HL-60/S4 (cell line): ENCODE measurements around the gene DHDDS.
"Not testable (repeated sequence)": the region's sequence is repeated elsewhere in the genome, so short reads cannot be mapped to it uniquely, and the experiment has no call there.

Experiments used
- in situ Hi-C: fragments of 300-500 bp; cut with MboI; formaldehyde crosslinking; loops from 2 replicates; pipeline ENCODE4 v1.14.3; 2022; ENCODE audit warnings: low sequenced_read_pairs

The DHDDS gene

GRCh38 chr1:26431979-26432695, at the start of gene DHDDS:
Gene DHDDS (plus strand): TSS chr1:26432321. CDS start chr1:26432946, 625 bp downstream.
- in situ Hi-C loops: no loop called here

DNA sequence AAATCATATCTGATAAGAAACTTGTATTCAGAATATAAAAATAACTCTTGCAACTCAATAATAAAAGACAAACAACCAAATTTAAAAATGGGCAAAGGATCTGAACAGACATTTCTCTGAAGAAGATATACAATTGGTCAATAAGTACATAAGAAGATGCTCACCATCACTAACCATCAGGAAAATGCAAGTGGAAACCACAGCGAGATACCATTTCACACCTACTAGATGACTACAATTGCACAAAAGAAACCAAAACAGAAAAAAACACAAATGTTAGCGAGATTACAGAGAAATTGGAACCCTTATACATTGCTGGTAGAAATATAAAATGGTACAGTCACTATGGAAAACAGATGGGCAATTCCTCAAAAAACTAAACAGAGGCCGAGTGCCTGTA, 48.0 kb upstream of the DHDDS start:
- in situ Hi-C loops: no loop called here

GRCh38 chr1:26385063-26385462, 47.1 kb upstream of the DHDDS start:
- in situ Hi-C loops: not testable (repeated sequence)

GRCh38 chr1:26387447-26387846, 44.7 kb upstream of the DHDDS start:
- in situ Hi-C loops: no loop called here

- in situ Hi-C loops: no loop called here
Measured at GRCh38 chr1:26388791-26389445, 43.2 kb upstream of the DHDDS start.

- in situ Hi-C loops: no loop called here
Measured at GRCh38 chr1:26389604-26390247, 42.4 kb upstream of the DHDDS start.

DNA sequence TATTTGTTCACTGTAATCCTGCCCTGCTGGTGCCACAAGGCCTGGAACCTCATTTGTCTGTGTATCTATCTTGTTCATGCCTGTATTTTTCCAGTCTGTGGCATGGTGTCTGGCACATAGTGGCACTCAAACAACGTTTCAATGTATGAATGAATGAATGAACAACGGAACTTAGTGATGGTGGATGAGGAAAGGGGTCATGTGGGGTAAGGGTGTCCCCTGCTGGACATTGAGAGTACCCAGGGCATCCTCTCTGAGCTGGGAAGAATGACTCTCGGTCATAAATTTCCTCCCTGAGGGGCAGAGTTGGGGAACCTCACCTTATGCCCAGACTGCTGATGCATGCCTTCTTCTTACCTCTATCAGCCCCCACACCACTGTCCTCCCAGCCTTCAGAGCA, 40.7 kb upstream of the DHDDS start:
- in situ Hi-C loops: no loop called here

- in situ Hi-C loops: no loop called here
Measured at GRCh38 chr1:26395754-26396153, 36.4 kb upstream of the DHDDS start.

DNA sequence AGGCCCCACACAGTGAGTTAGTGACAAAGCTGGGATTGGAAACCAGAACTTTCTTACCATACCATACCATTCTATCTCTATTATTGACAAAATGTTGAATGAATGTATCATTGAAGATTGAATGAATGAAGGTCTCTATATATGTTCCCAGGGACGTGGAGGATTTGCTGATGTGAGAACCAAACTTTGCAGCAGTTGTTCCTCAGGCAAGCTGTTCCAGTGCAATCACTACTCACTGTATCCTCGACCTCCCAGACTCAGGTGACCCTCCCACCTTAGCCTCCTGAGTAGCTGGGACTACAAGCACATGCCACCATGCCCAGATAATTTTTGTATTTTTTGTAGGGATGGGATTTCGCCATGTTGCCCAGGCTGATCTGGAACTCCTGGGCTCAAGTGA, 33.1 kb upstream of the DHDDS start:
- in situ Hi-C loops: no loop called here

- in situ Hi-C loops: no loop called here
Measured at GRCh38 chr1:26401891-26402290, 30.2 kb upstream of the DHDDS start.

GRCh38 chr1:26403656-26404055, 28.5 kb upstream of the DHDDS start:
- in situ Hi-C loops: no loop called here

- in situ Hi-C loops: no loop called here
Measured at GRCh38 chr1:26404641-26405040, 27.5 kb upstream of the DHDDS start.

- in situ Hi-C loops: no loop called here
Measured at GRCh38 chr1:26405281-26405915, 26.7 kb upstream of the DHDDS start.

GRCh38 chr1:26408604-26409003, 23.5 kb upstream of the DHDDS start:
- in situ Hi-C loops: no loop called here

DNA sequence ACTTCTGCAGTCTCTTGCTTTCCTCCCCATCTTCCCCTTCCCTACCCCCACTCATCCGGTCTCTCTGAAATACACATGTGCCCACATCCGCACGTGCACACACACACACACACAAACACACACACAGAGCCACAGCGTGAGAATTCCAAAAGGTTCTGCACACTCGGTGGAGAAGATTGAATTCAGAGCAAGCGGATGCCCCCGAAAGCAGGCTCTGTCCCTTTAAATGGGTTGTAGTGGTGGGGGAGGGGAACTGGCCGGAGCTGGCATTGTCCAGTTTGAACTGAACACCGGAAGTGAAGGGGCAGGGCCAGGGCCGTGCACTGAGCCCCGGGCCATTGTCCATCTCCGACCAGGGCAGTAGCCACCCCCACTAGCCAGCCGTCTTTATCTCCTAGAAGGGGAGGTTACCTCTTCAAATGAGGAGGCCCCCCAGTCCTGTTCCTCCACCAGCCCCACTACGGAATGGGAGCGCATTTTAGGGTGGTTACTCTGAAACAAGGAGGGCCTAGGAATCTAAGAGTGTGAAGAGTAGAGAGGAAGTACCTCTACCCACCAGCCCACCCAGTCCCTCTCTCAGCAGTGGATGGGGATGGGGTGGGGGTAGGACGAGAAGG, 22.8 kb upstream of the DHDDS start:
- in situ Hi-C loops: no loop called here

- in situ Hi-C loops: no loop called here
Measured at GRCh38 chr1:26410706-26411623, 21.2 kb upstream of the DHDDS start, which contains the start of gene LIN28A. Gene LIN28A (plus strand): TSS chr1:26410817. CDS start chr1:26410892, 75 bp downstream.

DNA sequence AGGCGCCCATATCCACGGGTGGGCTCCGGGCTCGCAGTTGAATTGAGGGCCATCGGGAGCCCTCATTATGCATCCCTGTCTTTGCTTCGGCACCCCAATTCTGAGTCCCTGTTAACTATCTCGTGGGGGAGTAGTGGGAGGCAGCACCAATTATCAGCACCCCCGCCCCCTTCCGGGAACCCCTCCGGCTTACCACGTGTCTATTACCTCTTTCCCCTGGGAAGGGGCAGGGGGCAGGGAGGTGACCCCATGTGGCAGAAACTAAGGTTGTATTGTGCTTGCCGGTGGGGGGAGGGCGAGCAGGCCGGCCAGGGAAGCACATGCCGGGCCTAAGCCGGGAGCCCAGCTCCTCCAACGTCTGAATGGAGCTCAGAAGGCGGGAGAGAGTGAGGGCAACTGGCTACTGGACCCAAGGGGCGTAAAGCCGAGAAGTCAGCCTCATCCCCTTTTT, 20.5 kb upstream of the DHDDS start:
- in situ Hi-C loops: no loop called here

GRCh38 chr1:26412180-26412840, 19.8 kb upstream of the DHDDS start:
- in situ Hi-C loops: no loop called here

- in situ Hi-C loops: no loop called here
Measured at GRCh38 chr1:26413031-26413430, 19.1 kb upstream of the DHDDS start.
